ENCODE measurements around the gene ATRIP.
A peak's percentile ranks its signal among the peaks of the same experiment; 100 is the strongest.

Gene ATRIP

GRCh38 chr3:48425281-48425812 is 21.2 kb upstream of the ATRIP start:
- no peak for DNase-seq

GRCh38 chr3:48426401-48426909 is 20.1 kb upstream of the ATRIP start:
- DNase-seq, result no peak

GRCh38 chr3:48426944-48427629 is 19.4 kb upstream of the ATRIP start:
- no peak for DNase-seq

- DNase-seq, result no peak
Measured at GRCh38 chr3:48427630-48427962, 18.9 kb upstream of the ATRIP start.

GRCh38 chr3:48428088-48428571 is 18.4 kb upstream of the ATRIP start:
- no peak for DNase-seq

- no peak for DNase-seq
Measured at GRCh38 chr3:48428572-48429316, 17.8 kb upstream of the ATRIP start.

GRCh38 chr3:48429317-48429959 is 17.1 kb upstream of the ATRIP start:
- peak; percentile 65 to 72 for DNase-seq

- DNase-seq, result peak; percentile 9 to 12
Measured at GRCh38 chr3:48429960-48430707, 16.4 kb upstream of the ATRIP start, which contains the start of gene PLXNB1. Gene PLXNB1 (minus strand): TSS chr3:48430086. CDS start chr3:48424611, 5,475 bp downstream.

- no peak for DNase-seq
Measured at GRCh38 chr3:48430708-48431101, 15.8 kb upstream of the ATRIP start.

- DNase-seq, result no peak
Measured at GRCh38 chr3:48431224-48432029, 15.1 kb upstream of the ATRIP start.

- DNase-seq, result no peak
Measured at GRCh38 chr3:48432411-48433371, 13.8 kb upstream of the ATRIP start.

GRCh38 chr3:48433472-48434118 is 12.9 kb upstream of the ATRIP start:
- no peak for DNase-seq

- DNase-seq, result no peak
Measured at GRCh38 chr3:48434591-48435222, 11.8 kb upstream of the ATRIP start.

- no peak for DNase-seq
Measured at GRCh38 chr3:48435223-48435595, 11.3 kb upstream of the ATRIP start.

GRCh38 chr3:48435774-48436476 is 10.6 kb upstream of the ATRIP start:
- peak; percentile 84 to 87 for DNase-seq

GRCh38 chr3:48436477-48436787 is 10.1 kb upstream of the ATRIP start:
- DNase-seq, result no peak

GRCh38 chr3:48436855-48437254 is 9.7 kb upstream of the ATRIP start:
- no peak for DNase-seq

GRCh38 chr3:48437812-48438211 is 8.7 kb upstream of the ATRIP start:
- no peak for DNase-seq

Measured in activated CD4-positive, alpha-beta T cell treated with anti-CD3 and anti-CD28 coated beads for 4 hours (primary cell).